MV-4-11 (cell line): ENCODE measurements around the gene CCDC88C.

Source experiments
- DNase-seq: peaks from one replicate; lab custom pipeline; 2025; lab: John Stamatoyannopoulos, UW

Gene CCDC88C

GRCh38 chr14:91367173-91368171, 50.1 kb downstream of the CCDC88C start:
- DNase-seq, result peak; percentile 82

- DNase-seq, result no peak
These were observed 50.9 kb downstream of the CCDC88C start for GRCh38 chr14:91366749-91367148.

GRCh38 chr14:91365552-91365951, 52.1 kb downstream of the CCDC88C start:
- peak; percentile 43 for DNase-seq

- DNase-seq, result no peak
These were observed 52.9 kb downstream of the CCDC88C start for GRCh38 chr14:91364524-91365270.

GRCh38 chr14:91363776-91364523, 53.7 kb downstream of the CCDC88C start:
- DNase-seq, result peak; percentile 96

GRCh38 chr14:91361233-91361811, 56.3 kb downstream of the CCDC88C start:
- peak; percentile 100 for DNase-seq

GRCh38 chr14:91360490-91361232, 57.0 kb downstream of the CCDC88C start:
- DNase-seq, result no peak

- no peak for DNase-seq
These were observed 58.9 kb downstream of the CCDC88C start for GRCh38 chr14:91358654-91359220.

- no peak for DNase-seq
These were observed 59.6 kb downstream of the CCDC88C start for GRCh38 chr14:91358025-91358319.

GRCh38 chr14:91357272-91358024, 60.2 kb downstream of the CCDC88C start:
- DNase-seq, result no peak

- DNase-seq, result no peak
These were observed 61.3 kb downstream of the CCDC88C start for GRCh38 chr14:91356181-91356763.

GRCh38 chr14:91354979-91355685, 62.5 kb downstream of the CCDC88C start:
- no peak for DNase-seq

GRCh38 chr14:91354221-91354916, 63.3 kb downstream of the CCDC88C start:
- no peak for DNase-seq

- no peak for DNase-seq
These were observed 64.6 kb downstream of the CCDC88C start for GRCh38 chr14:91352728-91353692.

GRCh38 chr14:91352053-91352452, 65.6 kb downstream of the CCDC88C start:
- no peak for DNase-seq

- no peak for DNase-seq
These were observed 66.1 kb downstream of the CCDC88C start for GRCh38 chr14:91351512-91351862.

- DNase-seq, result peak; percentile 36
These were observed 66.7 kb downstream of the CCDC88C start for GRCh38 chr14:91350813-91351511.
